ENCODE data around the gene SDHC. TPM values are rescaled to one million over a fixed set of nuclear protein-coding genes. Genes with fewer than 3 reads are reported as not detected.

SDHC gene, protein sequence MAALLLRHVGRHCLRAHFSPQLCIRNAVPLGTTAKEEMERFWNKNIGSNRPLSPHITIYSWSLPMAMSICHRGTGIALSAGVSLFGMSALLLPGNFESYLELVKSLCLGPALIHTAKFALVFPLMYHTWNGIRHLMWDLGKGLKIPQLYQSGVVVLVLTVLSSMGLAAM
- polyA plus RNA-seq, result 100 to 1,000 TPM in 1 of 2 donors, 10 to 100 TPM in 1; 40.6 to 148 TPM

DNA sequence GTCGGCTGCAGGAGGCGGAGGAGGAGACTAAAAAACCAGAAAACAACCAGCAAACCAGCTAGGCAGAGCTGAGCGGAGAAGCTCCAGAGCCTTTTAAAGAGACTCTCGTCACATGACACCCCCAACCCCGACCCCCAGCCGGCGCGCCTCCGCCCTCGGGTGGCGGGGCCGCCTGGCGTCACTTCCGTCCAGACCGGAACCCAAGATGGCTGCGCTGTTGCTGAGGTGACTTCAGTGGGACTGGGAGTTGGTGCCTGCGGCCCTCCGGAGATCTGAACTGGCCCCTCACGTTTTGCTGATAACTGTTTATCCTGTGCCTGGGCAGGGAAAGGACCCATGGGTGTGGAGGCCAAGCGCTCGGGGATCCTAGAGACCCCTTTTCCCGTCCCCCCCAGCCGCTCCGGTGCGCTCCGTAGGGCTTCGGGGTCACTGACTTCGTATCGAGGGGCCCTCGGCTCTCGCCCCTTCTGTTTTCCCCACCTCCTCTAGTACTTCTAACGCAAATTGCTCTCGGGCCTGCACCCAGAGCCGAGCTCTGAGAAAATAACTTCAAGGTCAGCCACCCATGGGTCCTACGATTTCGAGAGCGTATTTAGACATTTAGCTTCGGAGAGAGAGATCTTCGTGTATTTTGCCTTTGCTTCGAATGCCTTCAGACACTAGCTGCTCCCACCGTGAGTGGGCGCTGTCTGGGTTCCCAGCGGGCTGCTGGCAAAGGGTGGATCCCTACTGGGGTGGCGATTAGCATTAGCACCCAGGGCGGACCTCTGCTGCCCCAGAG lies at the start of gene SDHC:
TSS of gene SDHC (plus strand) at position 181 of the 781 bp plus-strand sequence. CDS start at position 206, 25 bp downstream.
- WGBS, 2 donors, result 1% methylated on average over 45 of the region's 45 CpGs
- Histone ChIP-seq H3K36me3 (ENCODE audit: control insufficient read depth in 2 of 2, insufficient read depth in 2 of 2, low read length in 1 of 2) (no peaks in the 10 kb centered on the region), H3K27me3 (ENCODE audit: control insufficient read depth in 1 of 2, insufficient read depth in 2 of 2, low read length in 2 of 2) (no peaks in the 10 kb centered on the region)

DNA sequence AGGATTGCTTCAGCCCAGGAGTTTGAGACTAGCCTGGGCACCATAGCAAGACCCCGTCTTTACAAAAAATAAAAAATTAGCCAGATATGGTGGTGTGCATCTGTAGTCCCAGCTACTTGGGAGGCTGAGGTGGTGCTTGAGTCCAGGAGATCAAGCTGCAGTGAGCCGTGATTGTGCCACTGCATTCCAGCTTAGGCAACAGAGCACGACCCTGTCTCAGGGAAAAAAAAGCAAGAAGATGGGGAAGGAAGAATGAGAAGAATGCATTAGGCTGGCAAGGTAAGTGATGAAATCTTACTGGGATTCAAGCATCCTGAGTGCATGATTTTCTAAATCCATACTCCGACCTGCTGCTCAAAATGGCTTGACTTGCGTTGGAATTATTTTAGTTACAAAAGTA lies 48.9 kb upstream of the SDHC start:
- Histone ChIP-seq H3K4me1 (ENCODE audit: control insufficient read depth in 2 of 2, insufficient read depth in 2 of 2, low read length in 1 of 2) (peaks cover 2 to 6% of the 10 kb centered on the region in 2 donors), H3K9me3 (ENCODE audit: control insufficient read depth in 2 of 2, insufficient read depth in 1 of 2, low read depth in 1 of 2, low read length in 1 of 2) (no peaks in the 10 kb centered on the region), H3K27ac (ENCODE audit: low read depth in 2 of 2, low read length in 1 of 2) (no peak overlapping the region), H3K36me3 (ENCODE audit: control insufficient read depth in 2 of 2, insufficient read depth in 2 of 2, low read length in 1 of 2) (no peaks in the 10 kb centered on the region), H3K27me3 (ENCODE audit: control insufficient read depth in 1 of 2, insufficient read depth in 2 of 2, low read length in 2 of 2) (no peaks in the 10 kb centered on the region), H3K4me3 (ENCODE audit: low read depth in 1 of 2, low read length in 2 of 2) (no peak overlapping the region)
- WGBS, 2 donors, result 82 to 85% methylated on average over 5 of the region's 5 CpGs

More for the DNA sequence above, at the start of gene SDHC:
- Histone ChIP-seq H3K9me3 (ENCODE audit: control insufficient read depth in 2 of 2, insufficient read depth in 1 of 2, low read depth in 1 of 2, low read length in 1 of 2) (no peaks in the 10 kb centered on the region), H3K4me1 (ENCODE audit: control insufficient read depth in 2 of 2, insufficient read depth in 2 of 2, low read length in 1 of 2) (peaks cover 0 to 2% of the 10 kb centered on the region in 2 donors), H3K27ac (ENCODE audit: low read depth in 2 of 2, low read length in 1 of 2) (peak within 1 kb of the TSS; percentile 91), H3K4me3 (ENCODE audit: low read depth in 1 of 2, low read length in 2 of 2) (peak within 1 kb of the TSS; percentile 73 to 81)

DNA sequence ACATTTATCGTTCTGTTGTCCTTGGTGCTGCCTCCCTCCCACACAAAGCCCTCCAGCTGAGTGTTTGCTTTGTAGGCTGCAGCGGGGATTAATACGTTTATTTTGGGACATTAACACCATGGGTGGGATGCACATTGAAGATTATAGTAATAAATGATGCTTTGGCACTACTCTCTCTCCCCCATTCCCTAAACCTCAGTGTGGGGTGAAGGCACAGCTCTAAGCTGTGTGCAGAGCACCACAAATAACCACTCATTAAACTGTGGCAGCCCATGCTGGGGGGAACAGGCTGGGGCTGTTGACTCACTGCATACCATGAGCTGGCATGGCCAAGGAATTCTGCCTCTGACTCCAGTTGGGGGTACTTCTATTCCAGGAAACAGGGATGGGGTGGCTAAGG lies 48.0 kb upstream of the SDHC start:
- WGBS, 2 donors, result 40 to 45% methylated on average over 3 of the region's 3 CpGs
- H3K36me3 ChIP-seq (ENCODE audit: control insufficient read depth in 2 of 2, insufficient read depth in 2 of 2, low read length in 1 of 2), result no peaks in the 10 kb centered on the region
- H3K4me3 ChIP-seq (ENCODE audit: low read depth in 1 of 2, low read length in 2 of 2), result no peak overlapping the region
- no peaks in the 10 kb centered on the region for H3K9me3 ChIP-seq (ENCODE audit: control insufficient read depth in 2 of 2, insufficient read depth in 1 of 2, low read depth in 1 of 2, low read length in 1 of 2)
- peaks cover 0 to 5% of the 10 kb centered on the region in 2 donors for H3K4me1 ChIP-seq (ENCODE audit: control insufficient read depth in 2 of 2, insufficient read depth in 2 of 2, low read length in 1 of 2)
- no peaks in the 10 kb centered on the region for H3K27me3 ChIP-seq (ENCODE audit: control insufficient read depth in 1 of 2, insufficient read depth in 2 of 2, low read length in 2 of 2)
- H3K27ac ChIP-seq (ENCODE audit: low read depth in 2 of 2, low read length in 1 of 2), result no peak overlapping the region

DNA sequence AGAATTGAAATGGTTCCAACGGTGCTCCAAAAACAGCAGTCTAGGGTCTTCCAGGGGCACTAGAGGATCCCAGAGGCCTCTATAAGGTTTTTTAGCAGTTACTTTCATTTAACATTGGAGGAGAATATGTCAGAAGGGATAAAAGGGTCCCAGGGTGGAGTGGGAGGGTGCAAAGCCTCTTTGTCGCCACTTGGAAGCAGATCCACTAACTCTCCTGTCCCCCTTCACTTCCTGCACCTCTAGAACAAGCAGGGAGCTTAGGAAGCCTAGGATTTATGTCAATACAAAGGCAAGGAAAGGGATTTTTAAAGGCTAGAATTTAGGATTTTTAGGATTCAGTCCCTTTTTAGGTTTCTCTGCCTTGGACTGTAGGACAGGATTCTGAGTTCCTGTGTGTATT lies 47.3 kb upstream of the SDHC start:
- no peaks in the 10 kb centered on the region for H3K36me3 ChIP-seq (ENCODE audit: control insufficient read depth in 2 of 2, insufficient read depth in 2 of 2, low read length in 1 of 2)
- 61 to 74% methylated on average over 2 of the region's 2 CpGs for WGBS, 2 donors
- H3K9me3 ChIP-seq (ENCODE audit: control insufficient read depth in 2 of 2, insufficient read depth in 1 of 2, low read depth in 1 of 2, low read length in 1 of 2), result no peaks in the 10 kb centered on the region
- H3K4me1 ChIP-seq (ENCODE audit: control insufficient read depth in 2 of 2, insufficient read depth in 2 of 2, low read length in 1 of 2), result no peaks in the 10 kb centered on the region
- H3K27me3 ChIP-seq (ENCODE audit: control insufficient read depth in 1 of 2, insufficient read depth in 2 of 2, low read length in 2 of 2), result no peaks in the 10 kb centered on the region
- no peak overlapping the region for H3K27ac ChIP-seq (ENCODE audit: low read depth in 2 of 2, low read length in 1 of 2)
- H3K4me3 ChIP-seq (ENCODE audit: low read depth in 1 of 2, low read length in 2 of 2), result no peak overlapping the region

DNA sequence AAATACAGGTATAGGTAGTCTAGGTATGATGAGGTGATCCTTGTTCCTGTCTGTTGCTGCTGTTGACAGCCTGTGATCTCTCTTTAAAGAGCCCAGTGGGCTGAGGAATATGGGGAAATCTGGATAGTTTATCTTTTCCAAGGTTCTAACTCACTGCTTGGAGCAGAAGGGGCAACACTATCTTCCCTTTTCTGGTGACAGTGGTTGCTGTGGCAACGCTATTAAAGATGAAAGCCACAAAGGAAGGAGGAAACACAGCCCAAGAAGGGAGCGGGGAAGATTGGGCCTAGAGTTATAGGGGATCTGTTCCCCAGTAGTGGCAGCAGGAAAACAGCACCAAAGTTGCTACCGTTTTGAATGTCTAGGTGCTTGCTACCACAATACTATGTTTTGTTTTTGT lies 46.9 kb upstream of the SDHC start:
- H3K36me3 ChIP-seq (ENCODE audit: control insufficient read depth in 2 of 2, insufficient read depth in 2 of 2, low read length in 1 of 2), result no peaks in the 10 kb centered on the region
- H3K4me3 ChIP-seq (ENCODE audit: low read depth in 1 of 2, low read length in 2 of 2), result no peak overlapping the region
- H3K4me1 ChIP-seq (ENCODE audit: control insufficient read depth in 2 of 2, insufficient read depth in 2 of 2, low read length in 1 of 2), result no peaks in the 10 kb centered on the region
- WGBS, 2 donors, result 72 to 80% methylated on average over 3 of the region's 3 CpGs
- no peak overlapping the region for H3K27ac ChIP-seq (ENCODE audit: low read depth in 2 of 2, low read length in 1 of 2)
- no peaks in the 10 kb centered on the region for H3K27me3 ChIP-seq (ENCODE audit: control insufficient read depth in 1 of 2, insufficient read depth in 2 of 2, low read length in 2 of 2)
- no peaks in the 10 kb centered on the region for H3K9me3 ChIP-seq (ENCODE audit: control insufficient read depth in 2 of 2, insufficient read depth in 1 of 2, low read depth in 1 of 2, low read length in 1 of 2)

DNA sequence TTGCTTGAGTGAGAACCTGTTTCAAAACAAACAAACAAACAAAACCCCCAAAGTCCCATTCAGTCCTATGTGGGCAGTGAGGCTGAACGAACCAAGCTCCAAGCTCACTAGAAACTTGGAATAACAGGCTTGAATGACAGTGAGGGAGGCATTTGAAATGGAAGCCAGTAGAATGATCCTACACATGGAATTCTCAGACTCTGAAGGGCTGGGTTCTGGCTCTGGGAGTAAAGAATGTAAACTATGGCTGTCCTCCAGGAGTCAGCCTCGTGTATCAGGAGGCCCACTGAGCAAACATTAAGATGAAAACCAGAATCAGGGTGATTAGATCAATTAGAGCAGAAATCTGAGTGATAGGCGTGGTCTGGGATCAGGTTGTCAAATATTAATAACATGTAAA lies 40.8 kb upstream of the SDHC start:
- no peaks in the 10 kb centered on the region for H3K9me3 ChIP-seq (ENCODE audit: control insufficient read depth in 2 of 2, insufficient read depth in 1 of 2, low read depth in 1 of 2, low read length in 1 of 2)
- no peak overlapping the region for H3K27ac ChIP-seq (ENCODE audit: low read depth in 2 of 2, low read length in 1 of 2)
- WGBS, 2 donors, result 45 to 52% methylated on average over 3 of the region's 3 CpGs
- no peaks in the 10 kb centered on the region for H3K27me3 ChIP-seq (ENCODE audit: control insufficient read depth in 1 of 2, insufficient read depth in 2 of 2, low read length in 2 of 2)
- no peak overlapping the region for H3K4me3 ChIP-seq (ENCODE audit: low read depth in 1 of 2, low read length in 2 of 2)
- H3K36me3 ChIP-seq (ENCODE audit: control insufficient read depth in 2 of 2, insufficient read depth in 2 of 2, low read length in 1 of 2), result no peaks in the 10 kb centered on the region
- H3K4me1 ChIP-seq (ENCODE audit: control insufficient read depth in 2 of 2, insufficient read depth in 2 of 2, low read length in 1 of 2), result no peaks in the 10 kb centered on the region

DNA sequence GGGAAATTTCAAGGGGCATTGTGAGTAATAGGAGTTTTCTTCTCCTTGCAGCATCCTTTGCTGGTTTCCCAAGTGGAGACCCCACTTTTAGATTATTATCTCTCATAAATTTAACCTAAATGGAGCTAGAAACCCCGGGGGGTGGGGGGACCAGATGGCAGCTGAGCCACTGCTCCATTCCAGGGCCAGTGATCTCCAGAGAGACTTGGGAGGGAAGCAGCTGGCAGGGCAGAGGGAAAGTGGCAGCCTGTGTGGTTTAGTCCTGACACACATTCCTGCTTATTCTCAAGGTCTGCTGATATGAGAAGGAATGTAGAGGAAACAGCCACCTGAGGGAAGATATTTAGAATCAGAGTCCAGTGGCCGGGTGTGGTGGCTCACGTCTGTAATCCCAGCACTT lies 39.3 kb upstream of the SDHC start:
- H3K4me1 ChIP-seq (ENCODE audit: control insufficient read depth in 2 of 2, insufficient read depth in 2 of 2, low read length in 1 of 2), result no peaks in the 10 kb centered on the region
- no peak overlapping the region for H3K27ac ChIP-seq (ENCODE audit: low read depth in 2 of 2, low read length in 1 of 2)
- H3K9me3 ChIP-seq (ENCODE audit: control insufficient read depth in 2 of 2, insufficient read depth in 1 of 2, low read depth in 1 of 2, low read length in 1 of 2), result no peaks in the 10 kb centered on the region
- 77 to 78% methylated on average over 3 of the region's 3 CpGs for WGBS, 2 donors
- no peak overlapping the region for H3K4me3 ChIP-seq (ENCODE audit: low read depth in 1 of 2, low read length in 2 of 2)
- H3K27me3 ChIP-seq (ENCODE audit: control insufficient read depth in 1 of 2, insufficient read depth in 2 of 2, low read length in 2 of 2), result no peaks in the 10 kb centered on the region
- H3K36me3 ChIP-seq (ENCODE audit: control insufficient read depth in 2 of 2, insufficient read depth in 2 of 2, low read length in 1 of 2), result no peaks in the 10 kb centered on the region

DNA sequence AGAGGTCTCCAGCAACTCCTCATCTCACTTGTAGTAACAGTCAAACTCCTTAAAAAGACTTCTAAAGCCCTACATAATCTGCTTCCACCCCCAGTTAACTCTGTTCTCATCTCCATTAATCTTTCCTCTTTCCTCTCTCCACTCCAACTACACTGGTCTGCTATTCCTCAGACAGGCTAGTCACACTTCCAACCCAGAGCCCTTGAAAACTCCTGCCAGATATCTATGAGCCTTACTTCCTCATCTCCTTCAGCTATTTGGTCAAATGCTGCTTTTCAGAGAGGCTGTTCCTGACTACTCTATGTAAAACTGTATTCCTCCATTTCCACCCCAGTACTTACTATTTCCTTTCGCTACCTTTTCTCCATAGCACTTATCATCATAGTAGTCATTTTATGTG lies 31.2 kb upstream of the SDHC start:
- H3K27me3 ChIP-seq (ENCODE audit: control insufficient read depth in 1 of 2, insufficient read depth in 2 of 2, low read length in 2 of 2), result no peaks in the 10 kb centered on the region
- H3K4me3 ChIP-seq (ENCODE audit: low read depth in 1 of 2, low read length in 2 of 2), result no peak overlapping the region
- H3K36me3 ChIP-seq (ENCODE audit: control insufficient read depth in 2 of 2, insufficient read depth in 2 of 2, low read length in 1 of 2), result no peaks in the 10 kb centered on the region
- H3K27ac ChIP-seq (ENCODE audit: low read depth in 2 of 2, low read length in 1 of 2), result no peak overlapping the region
- H3K9me3 ChIP-seq (ENCODE audit: control insufficient read depth in 2 of 2, insufficient read depth in 1 of 2, low read depth in 1 of 2, low read length in 1 of 2), result no peaks in the 10 kb centered on the region
- WGBS, 2 donors, result 98 to 99% methylated on average over 1 of the region's 1 CpG
- H3K4me1 ChIP-seq (ENCODE audit: control insufficient read depth in 2 of 2, insufficient read depth in 2 of 2, low read length in 1 of 2), result no peaks in the 10 kb centered on the region

DNA sequence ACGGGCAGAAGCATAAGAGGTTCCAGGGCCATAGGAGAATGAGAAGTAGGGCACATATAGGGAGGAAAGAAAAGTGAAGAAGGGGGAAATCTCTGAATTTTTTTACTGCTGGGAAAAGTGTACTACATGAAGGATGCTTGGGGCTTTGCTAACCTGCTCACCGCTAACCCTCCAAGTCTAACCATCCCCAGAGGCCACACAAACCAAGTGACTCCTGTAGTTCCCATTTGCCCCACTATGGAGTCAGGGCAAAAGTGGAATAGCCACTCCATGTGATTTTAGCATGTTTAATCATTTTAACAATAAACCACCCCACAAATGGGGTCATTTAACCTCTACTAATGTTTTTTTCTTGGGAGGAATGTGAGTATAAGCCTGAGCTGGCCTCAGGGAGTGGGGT lies 29.1 kb upstream of the SDHC start:
- Histone ChIP-seq H3K36me3 (ENCODE audit: control insufficient read depth in 2 of 2, insufficient read depth in 2 of 2, low read length in 1 of 2) (no peaks in the 10 kb centered on the region), H3K27ac (ENCODE audit: low read depth in 2 of 2, low read length in 1 of 2) (no peak overlapping the region), H3K9me3 (ENCODE audit: control insufficient read depth in 2 of 2, insufficient read depth in 1 of 2, low read depth in 1 of 2, low read length in 1 of 2) (no peaks in the 10 kb centered on the region), H3K4me1 (ENCODE audit: control insufficient read depth in 2 of 2, insufficient read depth in 2 of 2, low read length in 1 of 2) (no peaks in the 10 kb centered on the region), H3K27me3 (ENCODE audit: control insufficient read depth in 1 of 2, insufficient read depth in 2 of 2, low read length in 2 of 2) (no peaks in the 10 kb centered on the region), H3K4me3 (ENCODE audit: low read depth in 1 of 2, low read length in 2 of 2) (no peak overlapping the region)
- WGBS, 2 donors, result 94 to 99% methylated on average over 2 of the region's 2 CpGs

DNA sequence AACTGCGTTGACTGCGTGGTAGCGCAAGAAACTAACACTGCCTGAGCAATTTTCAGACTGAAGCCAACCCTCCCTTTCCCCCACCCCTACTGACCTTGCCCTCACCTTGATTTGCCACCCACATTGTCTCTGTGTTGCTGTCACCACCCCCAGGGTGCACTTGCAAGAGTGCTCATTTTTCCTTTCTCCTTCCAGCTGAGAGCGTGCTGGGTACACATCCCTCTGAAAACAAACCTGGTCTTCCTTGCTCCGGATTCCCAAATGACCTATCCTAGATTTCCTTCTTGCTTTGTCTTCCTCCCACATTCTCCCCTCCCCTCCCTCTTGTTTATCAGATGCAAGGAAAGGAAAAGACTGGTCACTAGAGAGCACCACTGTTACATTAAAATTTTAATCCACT lies 28.7 kb upstream of the SDHC start:
- Histone ChIP-seq H3K4me3 (ENCODE audit: low read depth in 1 of 2, low read length in 2 of 2) (no peak overlapping the region), H3K27me3 (ENCODE audit: control insufficient read depth in 1 of 2, insufficient read depth in 2 of 2, low read length in 2 of 2) (no peaks in the 10 kb centered on the region), H3K36me3 (ENCODE audit: control insufficient read depth in 2 of 2, insufficient read depth in 2 of 2, low read length in 1 of 2) (no peaks in the 10 kb centered on the region), H3K4me1 (ENCODE audit: control insufficient read depth in 2 of 2, insufficient read depth in 2 of 2, low read length in 1 of 2) (no peaks in the 10 kb centered on the region), H3K27ac (ENCODE audit: low read depth in 2 of 2, low read length in 1 of 2) (no peak overlapping the region), H3K9me3 (ENCODE audit: control insufficient read depth in 2 of 2, insufficient read depth in 1 of 2, low read depth in 1 of 2, low read length in 1 of 2) (no peaks in the 10 kb centered on the region)
- 63 to 83% methylated on average over 5 of the region's 5 CpGs for WGBS, 2 donors

All from esophagus (tissue), 2 donors.